ENCODE results near the gene ADCY7. TPM values are rescaled to one million over a fixed set of nuclear protein-coding genes. Genes with fewer than 3 reads are reported as not detected.
A peak's percentile ranks its signal among the peaks of the same experiment; 100 is the strongest.

The ADCY7 gene
- total and polyA plus RNA-seq, 2 experiments from 2014 or later = 3.9 to 4.4 TPM

DNA sequence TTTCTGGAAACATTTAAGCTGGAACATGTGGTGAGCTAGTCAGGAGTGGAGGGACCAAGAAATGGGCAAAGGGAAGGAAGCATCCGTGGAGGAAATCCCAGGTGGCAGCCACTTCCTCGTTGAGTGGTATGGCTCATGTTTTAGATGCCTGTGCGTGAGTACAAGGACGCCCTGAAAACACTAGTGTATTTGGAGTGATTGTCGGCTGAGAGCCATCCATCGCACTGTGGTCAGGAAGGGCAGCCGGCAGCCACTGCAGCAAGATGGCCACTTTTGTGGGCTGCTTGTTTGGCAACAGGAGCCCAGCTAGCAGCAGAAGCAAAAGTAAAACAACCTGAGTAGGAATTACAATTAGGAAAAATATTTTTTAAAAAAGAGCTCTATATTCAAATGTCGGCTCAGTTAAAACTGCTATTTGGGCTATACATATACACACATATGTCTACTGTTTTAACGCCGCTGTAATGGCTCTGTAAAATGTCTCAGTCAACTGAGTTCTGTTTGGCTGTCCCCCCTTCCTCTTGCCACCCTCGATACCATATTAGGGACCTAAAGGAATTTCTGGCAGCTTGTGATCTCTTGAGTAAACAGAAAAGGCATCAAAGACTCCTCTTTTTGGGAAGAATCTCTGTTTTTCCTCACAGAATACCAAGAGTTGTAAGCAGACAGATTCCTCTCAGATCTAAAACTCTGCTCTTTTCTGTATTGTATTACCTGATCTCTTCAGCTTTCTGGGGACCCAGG is 63.3 kb downstream of the ADCY7 start:
- no peaks in the 10 kb centered on the region for H3K9me3 ChIP-seq (ENCODE audit: low read depth)
- no peaks in the 10 kb centered on the region for H3K27me3 ChIP-seq
- no peak for DNase-seq (ENCODE audit: low spot score)
- peak overlapping the region; percentile 8 for H3K4me2 ChIP-seq
- H3K36me3 ChIP-seq (replicated peaks; ENCODE audit: insufficient read depth, low read depth) = no peaks in the 10 kb centered on the region
- no peak overlapping the region for H2AFZ ChIP-seq
- H3K4me3 ChIP-seq = no peak overlapping the region
- H3K4me1 ChIP-seq (ENCODE audit: insufficient read depth) = peaks cover 7% of the 10 kb centered on the region
- no peaks in the 10 kb centered on the region for H3K9me2 ChIP-seq (replicated peaks; ENCODE audit: insufficient read depth)
- WGBS (ENCODE audit: low lambda C conversion rate, missing lambda C conversion rate) = 71% methylated on average over 11 of the region's 11 CpGs
- TF ChIP-seq EZH2phosphoT487 (IDR thresholded peaks at IDR 0.05; ENCODE audit: low read depth, severe bottlenecking, unreplicated experiment) = no peak
- no peak for TF ChIP-seq EZH2 (IDR thresholded peaks at IDR 0.05; ENCODE audit: borderline replicate concordance)
- TF ChIP-seq, protein P1, sequence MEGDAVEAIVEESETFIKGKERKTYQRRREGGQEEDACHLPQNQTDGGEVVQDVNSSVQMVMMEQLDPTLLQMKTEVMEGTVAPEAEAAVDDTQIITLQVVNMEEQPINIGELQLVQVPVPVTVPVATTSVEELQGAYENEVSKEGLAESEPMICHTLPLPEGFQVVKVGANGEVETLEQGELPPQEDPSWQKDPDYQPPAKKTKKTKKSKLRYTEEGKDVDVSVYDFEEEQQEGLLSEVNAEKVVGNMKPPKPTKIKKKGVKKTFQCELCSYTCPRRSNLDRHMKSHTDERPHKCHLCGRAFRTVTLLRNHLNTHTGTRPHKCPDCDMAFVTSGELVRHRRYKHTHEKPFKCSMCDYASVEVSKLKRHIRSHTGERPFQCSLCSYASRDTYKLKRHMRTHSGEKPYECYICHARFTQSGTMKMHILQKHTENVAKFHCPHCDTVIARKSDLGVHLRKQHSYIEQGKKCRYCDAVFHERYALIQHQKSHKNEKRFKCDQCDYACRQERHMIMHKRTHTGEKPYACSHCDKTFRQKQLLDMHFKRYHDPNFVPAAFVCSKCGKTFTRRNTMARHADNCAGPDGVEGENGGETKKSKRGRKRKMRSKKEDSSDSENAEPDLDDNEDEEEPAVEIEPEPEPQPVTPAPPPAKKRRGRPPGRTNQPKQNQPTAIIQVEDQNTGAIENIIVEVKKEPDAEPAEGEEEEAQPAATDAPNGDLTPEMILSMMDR (IDR thresholded peaks at IDR 0.05; ENCODE audit: poor library complexity) = no peak
- peaks cover 17% of the 10 kb centered on the region for H3K79me2 ChIP-seq
- peak overlapping the region; percentile 42 for H3K27ac ChIP-seq
- no peaks in the 10 kb centered on the region for H4K20me1 ChIP-seq (ENCODE audit: insufficient read depth, poor library complexity, severe bottlenecking)

DNA sequence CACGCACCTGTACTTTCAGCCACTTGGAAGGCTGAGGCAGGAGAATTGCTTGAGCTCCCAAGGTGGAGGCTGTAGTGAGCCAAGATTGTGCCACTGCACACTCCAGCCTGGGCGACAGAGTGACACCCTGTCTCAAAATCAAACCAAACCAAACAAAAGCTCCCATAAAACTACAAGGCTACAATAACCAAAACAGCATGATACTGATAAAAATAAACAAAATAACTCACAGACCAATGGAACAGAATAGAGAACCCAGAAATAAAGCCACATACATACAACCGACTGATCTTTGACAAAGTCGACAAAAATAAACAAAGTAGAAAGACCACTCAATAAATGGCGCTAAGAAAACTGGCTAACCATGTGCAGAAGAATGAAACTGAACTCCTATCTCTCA is 65.2 kb downstream of the ADCY7 start:
- no peak overlapping the region for H2AFZ ChIP-seq
- no peak for DNase-seq (ENCODE audit: low spot score)
- no peak for TF ChIP-seq EZH2 (IDR thresholded peaks at IDR 0.05; ENCODE audit: borderline replicate concordance)
- no peak for TF ChIP-seq EZH2phosphoT487 (IDR thresholded peaks at IDR 0.05; ENCODE audit: low read depth, severe bottlenecking, unreplicated experiment)
- TF ChIP-seq, protein P1 (IDR thresholded peaks at IDR 0.05; ENCODE audit: poor library complexity) = no peak
- H4K20me1 ChIP-seq (ENCODE audit: insufficient read depth, poor library complexity, severe bottlenecking) = no peaks in the 10 kb centered on the region
- no peaks in the 10 kb centered on the region for H3K36me3 ChIP-seq (replicated peaks; ENCODE audit: insufficient read depth, low read depth)
- H3K9me3 ChIP-seq (ENCODE audit: low read depth) = no peaks in the 10 kb centered on the region
- 80% methylated on average over 5 of the region's 5 CpGs for WGBS (ENCODE audit: low lambda C conversion rate, missing lambda C conversion rate)
- H3K4me3 ChIP-seq = no peak overlapping the region
- no peaks in the 10 kb centered on the region for H3K9me2 ChIP-seq (replicated peaks; ENCODE audit: insufficient read depth)
- no peak overlapping the region for H3K4me2 ChIP-seq
- no peak overlapping the region for H3K27ac ChIP-seq
- H3K27me3 ChIP-seq = no peaks in the 10 kb centered on the region
- peaks cover 17% of the 10 kb centered on the region for H3K79me2 ChIP-seq
- peaks cover 7% of the 10 kb centered on the region for H3K4me1 ChIP-seq (ENCODE audit: insufficient read depth)

DNA sequence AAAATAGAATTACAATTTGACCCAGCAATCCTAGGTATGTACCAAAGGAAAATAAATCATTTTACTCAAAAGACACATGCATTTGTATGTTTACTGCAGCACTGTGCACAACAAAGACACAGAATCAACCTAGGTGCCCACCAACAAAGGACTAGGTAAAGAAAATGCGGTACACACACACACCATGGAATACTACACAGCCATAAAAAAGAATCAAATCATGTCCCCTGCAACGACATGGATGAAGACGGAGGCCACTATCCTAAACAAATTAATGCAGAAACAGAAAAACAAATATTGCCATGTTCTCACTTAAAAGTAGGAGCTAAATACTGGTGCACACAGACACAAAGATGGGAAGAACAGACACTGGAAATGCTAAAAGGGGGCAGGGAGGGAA is 66.2 kb downstream of the ADCY7 start:
- no peaks in the 10 kb centered on the region for H3K36me3 ChIP-seq (replicated peaks; ENCODE audit: insufficient read depth, low read depth)
- H3K4me1 ChIP-seq (ENCODE audit: insufficient read depth) = peaks cover 7% of the 10 kb centered on the region
- peaks cover 17% of the 10 kb centered on the region for H3K79me2 ChIP-seq
- no peak overlapping the region for H3K4me2 ChIP-seq
- no peaks in the 10 kb centered on the region for H3K27me3 ChIP-seq
- no peaks in the 10 kb centered on the region for H3K9me3 ChIP-seq (ENCODE audit: low read depth)
- H3K4me3 ChIP-seq = no peak overlapping the region
- H3K27ac ChIP-seq = no peak overlapping the region
- no peaks in the 10 kb centered on the region for H3K9me2 ChIP-seq (replicated peaks; ENCODE audit: insufficient read depth)
- H4K20me1 ChIP-seq (ENCODE audit: insufficient read depth, poor library complexity, severe bottlenecking) = no peaks in the 10 kb centered on the region
- H2AFZ ChIP-seq = no peak overlapping the region
- WGBS (ENCODE audit: low lambda C conversion rate, missing lambda C conversion rate) = 94% methylated on average over 3 of the region's 3 CpGs
- DNase-seq (ENCODE audit: low spot score) = no peak
- TF ChIP-seq EZH2 (IDR thresholded peaks at IDR 0.05; ENCODE audit: borderline replicate concordance) (no peak), EZH2phosphoT487 (IDR thresholded peaks at IDR 0.05; ENCODE audit: low read depth, severe bottlenecking, unreplicated experiment) (no peak)
- TF ChIP-seq, protein P1 (IDR thresholded peaks at IDR 0.05; ENCODE audit: poor library complexity) = no peak
